ENCODE results near the gene STRADA. TPM values are rescaled to one million over a fixed set of nuclear protein-coding genes. Genes with fewer than 3 reads are reported as not detected.

STRADA gene
- total and polyA plus RNA-seq, 2 donors (not counting 3 experiments of a cell fraction or from before 2014, with no cell fraction given): 47.0 to 53.6 TPM

DNA sequence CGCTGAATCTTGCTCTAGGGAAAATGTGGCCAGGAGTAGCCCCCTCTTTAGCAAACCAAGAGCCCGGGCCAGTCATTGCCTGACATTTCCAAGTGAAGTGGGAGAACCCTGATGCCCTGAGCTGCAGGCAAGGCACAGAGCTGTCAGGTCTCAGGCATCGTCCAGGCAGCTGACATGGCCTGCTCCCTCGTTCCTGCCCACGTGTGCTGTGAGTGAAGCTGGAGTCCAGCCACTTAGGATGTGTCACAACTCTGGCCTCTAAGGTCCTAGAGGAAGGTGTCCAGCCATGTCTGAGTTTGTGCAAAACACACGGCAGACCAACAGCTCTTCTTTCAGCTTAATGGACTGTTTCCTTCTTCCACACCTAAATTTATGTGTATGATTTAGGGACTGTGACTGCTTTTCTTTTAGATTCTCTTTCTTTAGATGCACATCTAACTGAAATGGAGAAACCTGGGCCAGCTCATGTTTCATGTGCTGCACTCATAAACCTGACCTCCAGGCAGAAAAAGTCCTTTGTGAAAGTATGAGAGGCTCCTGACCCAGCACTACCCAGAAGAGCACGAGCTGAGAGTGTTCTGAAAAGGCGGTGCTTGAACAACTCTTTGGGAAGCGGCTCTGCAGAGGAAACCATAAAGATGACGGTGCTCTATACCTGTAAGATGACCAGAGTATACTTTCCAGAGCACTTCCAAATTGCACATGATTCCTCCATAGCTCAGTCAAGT is 26.9 kb downstream of the STRADA start:
- Histone ChIP-seq H3K9me1 (replicated peaks; ENCODE audit: control insufficient read depth, extremely low read depth, insufficient read depth, low read length) (no peaks in the 10 kb centered on the region), H2AFZ (ENCODE audit: low read depth, low read length) (no peak overlapping the region), H4K20me1 (replicated peaks; ENCODE audit: control insufficient read depth, extremely low read depth, insufficient read depth, low read length) (no peaks in the 10 kb centered on the region), H3K4me3 (replicated peaks in 1 of 3; ENCODE audit: insufficient read depth in 1 of 3, low read depth in 1 of 3, low read length in 3 of 3) (no peak overlapping the region), H3K4me1 (ENCODE audit: control insufficient read depth, extremely low read depth, insufficient read depth, low read length) (peaks cover 4% of the 10 kb centered on the region), H3K9ac (replicated peaks; ENCODE audit: extremely low read depth, insufficient read depth, low read length) (no peak overlapping the region), H3K27me3 (ENCODE audit: control insufficient read depth in 2 of 2, insufficient read depth in 2 of 2, low read length in 2 of 2) (no peaks in the 10 kb centered on the region), H3K9me3 (replicated peaks; ENCODE audit: control insufficient read depth, insufficient read depth, low read length) (no peaks in the 10 kb centered on the region), H3K79me2 (ENCODE audit: control insufficient read depth, insufficient read depth, low read length) (no peaks in the 10 kb centered on the region), H3K27ac (ENCODE audit: insufficient read depth, low read depth, low read length) (no peak overlapping the region), H3K36me3 (ENCODE audit: control insufficient read depth in 2 of 2, extremely low read depth in 1 of 2, insufficient read depth in 2 of 2, low read length in 2 of 2) (peaks cover 5 to 8% of the 10 kb centered on the region in 2 experiments), H3K4me2 (ENCODE audit: insufficient read depth, low read length) (no peak overlapping the region)
- FAIRE-seq (no peak), DNase-seq (ENCODE audit: low read depth, low spot score) (no peak)
- intact Hi-C loops (cut with micrococcal nuclease) (no loop called here), dilution Hi-C loops (cut with MboI; ENCODE audit: extremely low pct_ligation_motif_present, low sequenced_read_pairs) (no loop called here)
- no TSS peak for BruUV-seq (replicated peaks)
- no peak for TF ChIP-seq MYC (IDR thresholded peaks at IDR 0.05; ENCODE audit: low read depth, low read length)
- no peak for TF ChIP-seq EZH2 (IDR thresholded peaks at IDR 0.05; ENCODE audit: borderline replicate concordance, low read depth, low read length, severe bottlenecking)
- no peak for TF ChIP-seq JUN (IDR thresholded peaks at IDR 0.05; ENCODE audit: borderline replicate concordance, insufficient read depth, insufficient read length, low read depth)
- no peak for TF ChIP-seq FOS (IDR thresholded peaks at IDR 0.05; ENCODE audit: borderline replicate concordance, insufficient read depth, low read length)
- TF ChIP-seq, protein P1, sequence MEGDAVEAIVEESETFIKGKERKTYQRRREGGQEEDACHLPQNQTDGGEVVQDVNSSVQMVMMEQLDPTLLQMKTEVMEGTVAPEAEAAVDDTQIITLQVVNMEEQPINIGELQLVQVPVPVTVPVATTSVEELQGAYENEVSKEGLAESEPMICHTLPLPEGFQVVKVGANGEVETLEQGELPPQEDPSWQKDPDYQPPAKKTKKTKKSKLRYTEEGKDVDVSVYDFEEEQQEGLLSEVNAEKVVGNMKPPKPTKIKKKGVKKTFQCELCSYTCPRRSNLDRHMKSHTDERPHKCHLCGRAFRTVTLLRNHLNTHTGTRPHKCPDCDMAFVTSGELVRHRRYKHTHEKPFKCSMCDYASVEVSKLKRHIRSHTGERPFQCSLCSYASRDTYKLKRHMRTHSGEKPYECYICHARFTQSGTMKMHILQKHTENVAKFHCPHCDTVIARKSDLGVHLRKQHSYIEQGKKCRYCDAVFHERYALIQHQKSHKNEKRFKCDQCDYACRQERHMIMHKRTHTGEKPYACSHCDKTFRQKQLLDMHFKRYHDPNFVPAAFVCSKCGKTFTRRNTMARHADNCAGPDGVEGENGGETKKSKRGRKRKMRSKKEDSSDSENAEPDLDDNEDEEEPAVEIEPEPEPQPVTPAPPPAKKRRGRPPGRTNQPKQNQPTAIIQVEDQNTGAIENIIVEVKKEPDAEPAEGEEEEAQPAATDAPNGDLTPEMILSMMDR (IDR thresholded peaks at IDR 0.05; ENCODE audit: extremely low read depth in 1 of 2, insufficient read depth in 1 of 2, low read depth in 1 of 2, low read length in 2 of 2): no peak
- TF ChIP-seq POLR2AphosphoS5 (IDR thresholded peaks at IDR 0.05; ENCODE audit: insufficient read depth, low read depth, low read length): no peak
- no peak for TF ChIP-seq GATA2 (IDR thresholded peaks at IDR 0.05; ENCODE audit: insufficient read depth, insufficient read length, low read depth, low read length)
- TF ChIP-seq, protein P2, sequence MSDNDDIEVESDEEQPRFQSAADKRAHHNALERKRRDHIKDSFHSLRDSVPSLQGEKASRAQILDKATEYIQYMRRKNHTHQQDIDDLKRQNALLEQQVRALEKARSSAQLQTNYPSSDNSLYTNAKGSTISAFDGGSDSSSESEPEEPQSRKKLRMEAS (IDR thresholded peaks at IDR 0.05; ENCODE audit: insufficient read depth, insufficient read length): no peak
- no peak for TF ChIP-seq POLR2A (IDR thresholded peaks at IDR 0.05; ENCODE audit: low read depth, low read length)
- POLR2A ChIA-PET: no interaction called here
- CTCF ChIA-PET: interaction anchor here (0.8 to 1.5 kb wide), 3 partner anchors 9 to 289 kb away, joined by 3 to 4 read pairs (median 3); no protein-coding TSS in a partner anchor

All from endothelial cell of umbilical vein (primary cell).